GM12873 (cell line): Measurements from ENCODE around the gene NDFIP1.

Source experiments
- CTCF ChIP-seq: IDR thresholded peaks from 2 replicates; pipeline ENCODE4 v1.5.1; 2012; ENCODE audit warnings: low read depth, mild to moderate bottlenecking, moderate library complexity, low read length, control low read depth; ENCODE audit not compliant: insufficient read depth; ENCODE audit errors: missing control alignments

The NDFIP1 gene

GRCh38 chr5:142070734-142071133 lies 37.8 kb upstream of the NDFIP1 start:
- no peak for TF ChIP-seq CTCF

- TF ChIP-seq CTCF, result no peak
Observed at GRCh38 chr5:142072488-142072887, 36.1 kb upstream of the NDFIP1 start.

- no peak for TF ChIP-seq CTCF
Observed at GRCh38 chr5:142073362-142073988, 35.1 kb upstream of the NDFIP1 start.

GRCh38 chr5:142074006-142074405 lies 34.6 kb upstream of the NDFIP1 start:
- TF ChIP-seq CTCF, result no peak

GRCh38 chr5:142078221-142078620 lies 30.4 kb upstream of the NDFIP1 start:
- no peak for TF ChIP-seq CTCF

- TF ChIP-seq CTCF, result no peak
Observed at GRCh38 chr5:142078706-142079105, 29.9 kb upstream of the NDFIP1 start.

GRCh38 chr5:142079306-142079721 lies 29.3 kb upstream of the NDFIP1 start:
- no peak for TF ChIP-seq CTCF
